OCI-LY7 (cell line): ENCODE measurements around the gene RPP25. TPM values are rescaled to one million over a fixed set of nuclear protein-coding genes. Genes with fewer than 3 reads are reported as not detected.

Source experiments
- BruUV-seq: library from RNA; stranded (reverse); fragments of 400-500 nt; replicated peaks from 2 replicates; lab custom pipeline; 2021; lab: Mats Ljungman, UMichigan
- CTCF ChIA-PET: fragments of 300-600 bp; sonication (Branson Sonifier 250); formaldehyde crosslinking; loops from one replicate; lab custom pipeline; 2022; ENCODE audit warnings: antibody characterized with exemption; ENCODE audit not compliant: unreplicated experiment; lab: Charles Lee
- POLR2A ChIA-PET: fragments of 300-600 bp; sonication (Branson Sonifier 250); formaldehyde crosslinking; loops from one replicate; lab custom pipeline; 2022; ENCODE audit warnings: antibody characterized with exemption; lab: Charles Lee
- DNase-seq: peaks from one replicate; pipeline ENCODE4 v3.0.0-alpha.2; 2015; ENCODE audit warnings: low spot score
- H2AFZ ChIP-seq: fragments of 200-600 bp; sonication (generic), shearing (Covaris generic); 2 replicates; pipeline ENCODE4 v1.6.1; 2014; ENCODE audit warnings: mild to moderate bottlenecking, antibody characterized with exemption, low read length, moderate library complexity
- H3K27ac ChIP-seq: fragments of 200-600 bp; sonication (generic); 2 replicates; pipeline ENCODE4 v1.5.1; 2014; ENCODE audit warnings: mixed run types, low read depth, mild to moderate bottlenecking, moderate library complexity, low read length, inconsistent platforms; ENCODE audit not compliant: poor library complexity, severe bottlenecking
- H3K36me3 ChIP-seq: fragments of 200-600 bp; sonication (generic); 2 replicates; pipeline ENCODE4 v1.6.1; 2014; ENCODE audit warnings: mild to moderate bottlenecking, antibody characterized with exemption, low read length, moderate library complexity, mixed read lengths; ENCODE audit not compliant: insufficient read depth
- H3K4me1 ChIP-seq: fragments of 200-600 bp; sonication (generic); 2 replicates; pipeline ENCODE4 v1.5.1; 2014; ENCODE audit warnings: mild to moderate bottlenecking, low read length; ENCODE audit not compliant: insufficient read depth, poor library complexity, severe bottlenecking
- H3K4me2 ChIP-seq: fragments of 200-600 bp; sonication (generic); 2 replicates; pipeline ENCODE4 v1.6.1; 2014; ENCODE audit warnings: mild to moderate bottlenecking, low read length
- H3K4me3 ChIP-seq: fragments of 200-600 bp; sonication (generic); 2 replicates; pipeline ENCODE4 v1.5.1; 2014; ENCODE audit warnings: mild to moderate bottlenecking, low read depth, low read length; ENCODE audit not compliant: poor library complexity, severe bottlenecking
- H3K79me2 ChIP-seq: fragments of 200-600 bp; sonication (generic); 2 replicates; pipeline ENCODE4 v1.6.1; 2016; ENCODE audit warnings: low read depth, mild to moderate bottlenecking, low read length, moderate library complexity, mixed read lengths; ENCODE audit not compliant: insufficient read depth
- H3K9me2 ChIP-seq: fragments of 200-600 bp; sonication (generic); 2 replicates; pipeline ENCODE4 v1.6.1; 2016; ENCODE audit warnings: mild to moderate bottlenecking, low read length, mixed read lengths; ENCODE audit not compliant: insufficient read depth
- H3K9me3 ChIP-seq: fragments of 200-600 bp; sonication (generic); 2 replicates; pipeline ENCODE4 v1.6.1; 2014; ENCODE audit warnings: mild to moderate bottlenecking, mixed run types, low read length, mixed read lengths
- H4K20me1 ChIP-seq: fragments of 200-600 bp; sonication (generic); 2 replicates; pipeline ENCODE4 v1.6.1; 2014; ENCODE audit warnings: mild to moderate bottlenecking, antibody characterized with exemption, low read length, moderate library complexity, mixed read lengths; ENCODE audit not compliant: insufficient read depth
- CTCF ChIP-seq: fragments of 200-600 bp; sonication (generic); conservative IDR thresholded peaks from 2 replicates; pipeline ENCODE4 v1.5.1; 2014; ENCODE audit warnings: mild to moderate bottlenecking, antibody characterized with exemption, low read length, moderate library complexity, mixed read lengths
- EZH2phosphoT487 ChIP-seq: fragments of 200-600 bp; sonication (generic); IDR thresholded peaks from 2 replicates; pipeline ENCODE4 v1.6.1; 2018; ENCODE audit warnings: low read depth, borderline replicate concordance, mild to moderate bottlenecking, mixed run types, antibody characterized with exemption, low read length, moderate library complexity, mixed read lengths
- intact Hi-C: fragments of 100-400 bp; cut with micrococcal nuclease; formaldehyde crosslinking; loops from one replicate; pipeline ENCODE4 v1.10.0; 2022; ENCODE audit not compliant: unreplicated experiment
- total RNA-seq, 2 experiments: library from RNA; depleted of rRNA in 1 of 2; stranded (reverse); fragments of >200 nt in 1 of 2; shearing (Covaris generic) in 1 of 2; gene quantifications; 2 replicates each; pipeline ENCODE4 v1.2.3, GENCODE V29; 2014 to 2022

RPP25 gene
- total RNA-seq, 2 experiments from 2014 or later, result 1.8 to 3.0 TPM

GRCh38 chr15:74978077-74978476 lies 21.5 kb upstream of the RPP25 start:
- Histone ChIP-seq H3K4me1 (no peaks in the 10 kb centered on the region), H3K4me2 (no peak overlapping the region), H3K9me3 (no peaks in the 10 kb centered on the region), H3K4me3 (no peak overlapping the region), H3K27ac (no peak overlapping the region), H3K9me2 (no peaks in the 10 kb centered on the region), H3K36me3 (no peaks in the 10 kb centered on the region), H2AFZ (no peak overlapping the region), H4K20me1 (no peaks in the 10 kb centered on the region), H3K79me2 (no peaks in the 10 kb centered on the region)
- no peak for TF ChIP-seq CTCF
- TF ChIP-seq EZH2phosphoT487, result no peak
- no TSS peak for BruUV-seq
- intact Hi-C loops, result no loop called here
- no peak for DNase-seq
- POLR2A ChIA-PET, result no interaction called here
- CTCF ChIA-PET, result no interaction called here

GRCh38 chr15:74977599-74977998 lies 21.0 kb upstream of the RPP25 start:
- CTCF ChIA-PET, result no interaction called here
- H4K20me1 ChIP-seq, result no peaks in the 10 kb centered on the region
- BruUV-seq, result no TSS peak
- H3K4me2 ChIP-seq, result no peak overlapping the region
- POLR2A ChIA-PET, result no interaction called here
- H3K9me3 ChIP-seq, result no peaks in the 10 kb centered on the region
- no peaks in the 10 kb centered on the region for H3K4me1 ChIP-seq
- no peak overlapping the region for H3K27ac ChIP-seq
- H3K9me2 ChIP-seq, result no peaks in the 10 kb centered on the region
- intact Hi-C loops, result no loop called here
- TF ChIP-seq EZH2phosphoT487, result no peak
- TF ChIP-seq CTCF, result no peak
- no peak overlapping the region for H2AFZ ChIP-seq
- no peaks in the 10 kb centered on the region for H3K79me2 ChIP-seq
- no peak for DNase-seq
- no peak overlapping the region for H3K4me3 ChIP-seq
- no peaks in the 10 kb centered on the region for H3K36me3 ChIP-seq

- no peaks in the 10 kb centered on the region for H3K9me3 ChIP-seq
- no peak overlapping the region for H3K4me3 ChIP-seq
- no TSS peak for BruUV-seq
- TF ChIP-seq EZH2phosphoT487 (no peak), CTCF (peak; percentile 59)
- no peak overlapping the region for H2AFZ ChIP-seq
- H3K4me2 ChIP-seq, result no peak overlapping the region
- no peaks in the 10 kb centered on the region for H3K36me3 ChIP-seq
- no peaks in the 10 kb centered on the region for H4K20me1 ChIP-seq
- POLR2A ChIA-PET, result no interaction called here
- CTCF ChIA-PET, result no interaction called here
- no peaks in the 10 kb centered on the region for H3K9me2 ChIP-seq
- H3K27ac ChIP-seq, result no peak overlapping the region
- intact Hi-C loops, result no loop called here
- DNase-seq, result no peak
- H3K79me2 ChIP-seq, result no peaks in the 10 kb centered on the region
- no peaks in the 10 kb centered on the region for H3K4me1 ChIP-seq
Measured at GRCh38 chr15:74976159-74976558, 19.6 kb upstream of the RPP25 start.
